Epithelial cell of esophagus (primary cell): ENCODE results near the gene JMY.

Experiments used
- DNase-seq: peaks from one replicate; pipeline ENCODE4 v3.0.0; 2010; ENCODE audit warnings: low read depth
- H3K4me3 ChIP-seq: 2 replicates; pipeline ENCODE4 v1.5.1; 2011; ENCODE audit warnings: mild to moderate bottlenecking, low read length, control low read depth
- TF ChIP-seq, protein P1 (sequence below): IDR thresholded peaks from 2 replicates; pipeline ENCODE4 v1.5.1; 2011; ENCODE audit warnings: low read depth, mild to moderate bottlenecking, low read length, control low read depth, inconsistent platforms; ENCODE audit not compliant: insufficient read depth; ENCODE audit errors: missing control alignments

Gene JMY, protein sequence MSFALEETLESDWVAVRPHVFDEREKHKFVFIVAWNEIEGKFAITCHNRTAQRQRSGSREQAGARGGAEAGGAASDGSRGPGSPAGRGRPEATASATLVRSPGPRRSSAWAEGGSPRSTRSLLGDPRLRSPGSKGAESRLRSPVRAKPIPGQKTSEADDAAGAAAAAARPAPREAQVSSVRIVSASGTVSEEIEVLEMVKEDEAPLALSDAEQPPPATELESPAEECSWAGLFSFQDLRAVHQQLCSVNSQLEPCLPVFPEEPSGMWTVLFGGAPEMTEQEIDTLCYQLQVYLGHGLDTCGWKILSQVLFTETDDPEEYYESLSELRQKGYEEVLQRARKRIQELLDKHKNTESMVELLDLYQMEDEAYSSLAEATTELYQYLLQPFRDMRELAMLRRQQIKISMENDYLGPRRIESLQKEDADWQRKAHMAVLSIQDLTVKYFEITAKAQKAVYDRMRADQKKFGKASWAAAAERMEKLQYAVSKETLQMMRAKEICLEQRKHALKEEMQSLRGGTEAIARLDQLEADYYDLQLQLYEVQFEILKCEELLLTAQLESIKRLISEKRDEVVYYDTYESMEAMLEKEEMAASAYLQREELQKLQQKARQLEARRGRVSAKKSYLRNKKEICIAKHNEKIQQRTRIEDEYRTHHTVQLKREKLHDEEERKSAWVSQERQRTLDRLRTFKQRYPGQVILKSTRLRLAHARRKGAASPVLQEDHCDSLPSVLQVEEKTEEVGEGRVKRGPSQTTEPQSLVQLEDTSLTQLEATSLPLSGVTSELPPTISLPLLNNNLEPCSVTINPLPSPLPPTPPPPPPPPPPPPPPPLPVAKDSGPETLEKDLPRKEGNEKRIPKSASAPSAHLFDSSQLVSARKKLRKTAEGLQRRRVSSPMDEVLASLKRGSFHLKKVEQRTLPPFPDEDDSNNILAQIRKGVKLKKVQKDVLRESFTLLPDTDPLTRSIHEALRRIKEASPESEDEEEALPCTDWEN

DNA sequence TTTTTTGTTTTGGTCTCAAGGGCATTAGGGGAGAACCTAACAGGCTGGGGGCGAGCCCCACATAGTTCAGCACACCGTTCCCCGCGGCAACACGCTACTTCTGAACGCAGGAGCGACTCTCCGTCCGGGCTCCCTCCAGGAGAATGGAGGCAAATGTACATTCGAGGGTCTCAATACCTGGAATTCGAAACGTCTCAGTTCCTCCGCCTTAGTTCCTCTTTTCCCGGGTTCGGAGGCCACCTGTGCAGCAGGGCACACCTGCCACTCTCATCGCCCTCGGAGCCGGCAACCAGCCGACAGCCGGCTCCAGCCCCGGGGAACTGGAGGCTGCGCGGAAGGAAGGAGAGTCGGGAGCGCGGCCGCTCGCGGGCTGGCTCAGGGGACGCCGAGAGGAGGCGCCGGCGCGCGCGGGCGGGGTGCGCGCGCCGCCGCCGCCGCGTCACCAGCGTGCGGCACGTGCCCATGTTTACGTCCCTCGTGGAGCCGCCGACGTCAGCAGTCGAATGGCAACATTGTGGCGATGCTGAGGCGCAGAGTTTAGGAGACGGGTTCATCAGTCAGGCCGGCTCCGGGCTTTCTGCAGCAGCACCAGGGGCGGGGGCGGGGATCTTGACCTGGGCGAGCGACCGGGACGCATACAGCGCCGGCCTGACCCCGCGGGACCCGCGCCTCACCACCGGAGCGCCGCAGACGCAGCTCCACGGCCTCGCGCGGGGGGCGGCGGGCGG, at the start of gene JMY:
Gene JMY, plus strand, starts transcription at position 498 of the 728 bp plus-strand sequence. CDS start 520 bp downstream, outside the sequence.
- peak; percentile 84 for DNase-seq
- peak within 1 kb of the TSS; percentile 77 for H3K4me3 ChIP-seq
- TF ChIP-seq, protein P1, sequence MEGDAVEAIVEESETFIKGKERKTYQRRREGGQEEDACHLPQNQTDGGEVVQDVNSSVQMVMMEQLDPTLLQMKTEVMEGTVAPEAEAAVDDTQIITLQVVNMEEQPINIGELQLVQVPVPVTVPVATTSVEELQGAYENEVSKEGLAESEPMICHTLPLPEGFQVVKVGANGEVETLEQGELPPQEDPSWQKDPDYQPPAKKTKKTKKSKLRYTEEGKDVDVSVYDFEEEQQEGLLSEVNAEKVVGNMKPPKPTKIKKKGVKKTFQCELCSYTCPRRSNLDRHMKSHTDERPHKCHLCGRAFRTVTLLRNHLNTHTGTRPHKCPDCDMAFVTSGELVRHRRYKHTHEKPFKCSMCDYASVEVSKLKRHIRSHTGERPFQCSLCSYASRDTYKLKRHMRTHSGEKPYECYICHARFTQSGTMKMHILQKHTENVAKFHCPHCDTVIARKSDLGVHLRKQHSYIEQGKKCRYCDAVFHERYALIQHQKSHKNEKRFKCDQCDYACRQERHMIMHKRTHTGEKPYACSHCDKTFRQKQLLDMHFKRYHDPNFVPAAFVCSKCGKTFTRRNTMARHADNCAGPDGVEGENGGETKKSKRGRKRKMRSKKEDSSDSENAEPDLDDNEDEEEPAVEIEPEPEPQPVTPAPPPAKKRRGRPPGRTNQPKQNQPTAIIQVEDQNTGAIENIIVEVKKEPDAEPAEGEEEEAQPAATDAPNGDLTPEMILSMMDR = peak; percentile 7

DNA sequence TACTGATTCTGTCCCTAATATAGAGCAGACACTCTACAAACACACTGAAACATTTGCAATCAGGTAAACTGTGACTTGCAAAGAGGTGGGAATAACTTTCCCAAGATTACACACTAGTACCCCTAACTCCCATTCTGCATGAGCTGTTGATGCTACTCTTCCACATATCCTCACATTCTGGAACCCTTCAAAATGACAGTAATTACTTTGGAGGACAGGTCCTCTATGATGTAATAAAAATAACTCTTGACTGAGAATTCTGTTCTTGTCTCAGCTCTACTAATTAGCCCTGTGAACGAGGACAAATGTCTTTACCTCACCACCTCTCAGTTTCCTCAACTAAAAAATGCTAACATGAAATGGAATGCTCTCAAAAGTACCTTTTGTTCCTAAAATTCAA, 49.5 kb upstream of the JMY start:
- TF ChIP-seq, protein P1 = no peak

GRCh38 chr5:79189439-79190234, 46.3 kb upstream of the JMY start:
- TF ChIP-seq, protein P1 = no peak
- H3K4me3 ChIP-seq = no peak overlapping the region
- DNase-seq = no peak

More for the DNA sequence above, 49.5 kb upstream of the JMY start:
- no peak overlapping the region for H3K4me3 ChIP-seq
- no peak for DNase-seq

DNA sequence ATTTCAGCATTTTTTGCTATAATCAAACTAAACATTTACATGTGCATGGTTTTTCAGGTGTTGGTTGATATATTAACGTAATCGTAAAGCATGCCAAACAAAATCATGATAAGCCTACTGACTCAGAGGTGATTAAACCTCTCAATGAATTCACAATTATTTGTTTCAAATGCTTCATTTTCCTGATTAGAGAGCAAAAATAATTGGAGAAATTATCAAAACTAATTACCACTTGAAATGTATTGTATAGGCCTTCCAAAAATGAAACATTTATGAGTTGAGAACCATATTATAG, 45.7 kb upstream of the JMY start:
- no peak for DNase-seq

DNA sequence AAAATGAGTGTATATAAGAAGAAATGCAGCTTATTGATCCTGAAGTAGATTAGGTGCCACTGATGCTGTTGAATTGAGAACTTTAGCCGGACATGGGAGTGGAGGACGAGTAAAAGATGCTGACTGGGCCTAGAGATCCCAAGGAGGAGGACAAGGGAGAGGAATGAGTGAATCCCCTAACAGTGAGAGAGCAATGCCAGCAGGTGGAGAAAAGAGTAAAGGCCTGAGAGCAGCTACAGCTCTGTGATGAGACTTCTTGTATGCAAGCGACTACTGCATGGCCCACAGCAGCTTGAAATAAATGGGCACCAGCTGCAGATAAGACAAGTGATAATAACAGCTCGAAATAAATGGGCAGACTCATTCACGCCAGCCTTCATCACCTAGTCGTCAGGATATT, 44.5 kb upstream of the JMY start:
- H3K4me3 ChIP-seq = no peak overlapping the region
- TF ChIP-seq, protein P1 = no peak
- no peak for DNase-seq

More for the DNA sequence above, 45.7 kb upstream of the JMY start:
- H3K4me3 ChIP-seq = no peak overlapping the region
- TF ChIP-seq, protein P1 = no peak

- peak; percentile 76 for DNase-seq
- no peak overlapping the region for H3K4me3 ChIP-seq
- TF ChIP-seq, protein P1 = no peak
Measured at GRCh38 chr5:79193643-79194042, 42.3 kb upstream of the JMY start.
